ENCODE results near the gene VWA8.

GRCh38 chr13:41960211-41960636 lies 685 bp downstream of the VWA8 start:
- TF ChIP-seq CTCF (IDR thresholded peaks at IDR 0.05; ENCODE audit: low read length), result no peak
- no peak for TF ChIP-seq EZH2 (optimal IDR thresholded peaks at IDR 0.05; ENCODE audit: low read depth, low read length)
